ENCODE results near the gene ABCA7. TPM values are rescaled to one million over a fixed set of nuclear protein-coding genes. Genes with fewer than 3 reads are reported as not detected.

ABCA7 gene
- total RNA-seq, 1 donor: 42.5 TPM

DNA sequence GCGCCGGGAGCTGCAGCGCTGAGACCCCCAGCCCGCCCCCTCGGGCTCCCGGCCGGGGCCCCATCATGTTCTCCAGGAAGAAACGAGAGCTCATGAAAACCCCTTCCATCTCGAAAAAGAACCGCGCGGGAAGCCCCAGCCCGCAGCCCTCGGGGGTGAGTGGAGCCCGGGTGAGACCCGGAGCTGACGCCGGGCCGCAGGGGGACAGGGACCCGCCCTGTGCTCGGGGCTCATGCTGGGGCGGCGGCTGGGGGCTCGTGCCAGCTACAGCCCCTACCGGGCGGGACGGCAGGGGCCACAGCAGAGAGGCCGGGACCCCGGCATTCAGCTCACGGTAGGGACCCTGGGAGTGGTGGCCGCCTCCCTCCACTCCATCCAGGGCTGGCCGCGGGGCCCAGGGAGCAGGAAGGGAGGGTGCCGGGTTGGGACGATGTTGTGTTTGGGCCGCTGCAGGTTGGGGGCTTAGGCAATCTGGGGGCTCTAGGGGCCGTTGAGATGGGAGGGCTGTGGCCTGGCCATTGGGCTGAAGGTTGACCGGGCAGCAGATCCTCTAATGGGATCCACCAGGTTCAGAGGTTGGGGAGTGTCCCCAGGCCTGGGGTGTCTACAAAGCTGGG lies 27.5 kb downstream of the ABCA7 start:
- peak in 1 of 3 donors; percentile 70 for DNase-seq (ENCODE audit: low read depth in 2 of 3, low spot score in 2 of 3)

DNA sequence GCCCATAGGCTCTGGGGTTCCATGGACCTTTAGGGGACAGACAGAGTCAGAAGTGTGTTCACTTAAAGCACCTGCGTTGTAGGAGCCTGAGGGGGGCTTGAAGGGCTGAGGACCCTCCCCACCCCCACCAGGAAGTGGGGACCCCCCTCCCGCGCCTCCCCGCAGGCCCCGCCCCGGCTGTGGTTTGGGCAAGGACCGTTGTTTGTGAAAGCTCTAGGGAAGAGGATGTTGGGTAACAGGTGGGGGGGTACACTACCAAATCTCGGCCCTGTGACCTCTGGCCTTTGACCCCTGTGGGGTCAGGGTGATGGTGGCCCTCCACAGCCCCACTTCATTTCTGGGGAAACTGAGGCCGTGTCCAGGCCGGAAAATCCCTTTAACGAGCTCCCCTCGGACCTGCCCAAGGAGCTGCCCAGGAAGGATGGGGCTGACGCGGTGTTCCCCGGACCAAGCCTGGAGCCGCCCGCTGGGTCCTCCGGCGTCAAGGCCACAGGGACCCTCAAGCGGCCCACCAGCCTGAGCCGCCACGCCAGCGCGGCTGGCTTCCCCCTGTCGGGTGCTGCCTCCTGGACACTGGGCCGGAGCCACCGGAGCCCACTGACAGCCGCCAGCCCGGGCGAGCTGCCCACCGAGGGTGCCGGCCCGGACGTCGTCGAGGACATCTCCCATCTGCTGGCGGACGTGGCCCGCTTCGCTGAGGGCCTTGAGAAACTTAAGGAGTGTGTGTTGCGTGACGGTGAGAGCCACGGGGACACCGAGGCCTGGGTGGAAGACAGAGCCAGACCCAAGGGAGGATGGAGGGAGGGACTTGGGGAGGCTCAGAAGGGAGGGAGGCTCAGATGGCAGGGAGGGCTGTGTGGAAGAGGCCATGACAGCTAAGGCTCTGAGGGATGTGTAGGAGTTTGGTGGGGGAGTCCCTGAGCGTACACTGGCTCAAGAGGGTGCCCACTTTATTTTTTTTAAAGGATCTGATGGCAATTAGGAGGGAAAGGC lies 28.4 kb downstream of the ABCA7 start:
- DNase-seq (ENCODE audit: low read depth in 2 of 3, low spot score in 2 of 3): peak in 2 of 3 donors; percentile 65 to 66

DNA sequence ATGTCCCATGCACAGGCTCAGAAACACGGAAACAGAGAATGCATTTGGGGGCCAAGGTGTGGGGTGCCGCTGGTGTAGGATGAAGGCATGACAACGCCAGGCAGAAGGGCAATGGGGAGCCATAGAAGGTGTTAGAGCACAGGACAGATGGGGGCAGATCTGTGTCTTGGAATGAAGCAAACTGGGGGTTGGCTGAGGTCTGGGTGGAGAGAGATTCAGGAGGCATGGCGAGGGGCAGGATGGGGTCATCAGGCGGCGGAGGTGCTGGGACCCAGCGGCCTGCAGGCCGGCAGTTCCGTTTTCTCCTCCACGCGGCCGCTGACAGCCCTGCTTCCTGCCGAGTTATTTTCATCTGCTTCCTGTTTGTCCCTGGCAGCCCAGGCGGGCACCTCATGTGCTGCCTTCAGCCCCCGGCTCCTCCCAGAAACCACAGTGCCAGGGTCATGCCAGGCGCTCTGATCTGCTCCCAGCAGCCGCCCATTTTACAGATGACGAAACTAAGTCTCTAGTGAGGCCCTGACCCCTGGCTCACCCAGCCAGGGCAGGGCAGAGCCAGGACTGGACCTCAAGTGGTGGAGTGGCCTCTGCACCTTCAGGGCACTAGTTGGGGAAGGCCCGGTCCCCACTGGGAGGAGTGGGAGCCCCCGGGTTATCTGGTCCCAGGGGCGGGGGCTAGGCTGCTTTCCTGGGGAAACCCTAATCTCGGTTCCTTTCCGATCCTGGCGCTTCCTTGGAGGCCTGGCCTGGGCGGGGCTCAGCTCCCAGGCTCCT lies 29.3 kb downstream of the ABCA7 start:
- peak in 2 of 3 donors; percentile 90 to 95 for DNase-seq (ENCODE audit: low read depth in 2 of 3, low spot score in 2 of 3)

DNA sequence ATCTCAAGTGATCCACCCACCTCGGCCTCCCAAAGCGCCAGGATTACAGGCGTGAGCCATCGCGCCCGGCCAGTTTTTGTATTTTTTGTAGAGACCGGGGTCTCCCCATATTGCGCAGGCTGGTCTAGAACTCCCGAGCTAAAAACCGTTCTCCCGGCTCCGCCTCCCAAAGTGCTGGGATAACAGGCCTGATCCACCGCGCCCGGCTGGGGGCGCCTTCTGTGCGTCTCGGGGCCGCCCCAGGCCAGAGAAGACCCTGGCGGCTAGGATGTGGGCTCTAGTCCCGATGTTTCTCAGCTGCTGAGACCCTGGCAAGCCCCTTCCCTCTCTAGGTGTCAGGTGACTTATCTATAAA lies 30.6 kb downstream of the ABCA7 start:
- DNase-seq (ENCODE audit: low read depth in 2 of 3, low spot score in 2 of 3): no peak

DNA sequence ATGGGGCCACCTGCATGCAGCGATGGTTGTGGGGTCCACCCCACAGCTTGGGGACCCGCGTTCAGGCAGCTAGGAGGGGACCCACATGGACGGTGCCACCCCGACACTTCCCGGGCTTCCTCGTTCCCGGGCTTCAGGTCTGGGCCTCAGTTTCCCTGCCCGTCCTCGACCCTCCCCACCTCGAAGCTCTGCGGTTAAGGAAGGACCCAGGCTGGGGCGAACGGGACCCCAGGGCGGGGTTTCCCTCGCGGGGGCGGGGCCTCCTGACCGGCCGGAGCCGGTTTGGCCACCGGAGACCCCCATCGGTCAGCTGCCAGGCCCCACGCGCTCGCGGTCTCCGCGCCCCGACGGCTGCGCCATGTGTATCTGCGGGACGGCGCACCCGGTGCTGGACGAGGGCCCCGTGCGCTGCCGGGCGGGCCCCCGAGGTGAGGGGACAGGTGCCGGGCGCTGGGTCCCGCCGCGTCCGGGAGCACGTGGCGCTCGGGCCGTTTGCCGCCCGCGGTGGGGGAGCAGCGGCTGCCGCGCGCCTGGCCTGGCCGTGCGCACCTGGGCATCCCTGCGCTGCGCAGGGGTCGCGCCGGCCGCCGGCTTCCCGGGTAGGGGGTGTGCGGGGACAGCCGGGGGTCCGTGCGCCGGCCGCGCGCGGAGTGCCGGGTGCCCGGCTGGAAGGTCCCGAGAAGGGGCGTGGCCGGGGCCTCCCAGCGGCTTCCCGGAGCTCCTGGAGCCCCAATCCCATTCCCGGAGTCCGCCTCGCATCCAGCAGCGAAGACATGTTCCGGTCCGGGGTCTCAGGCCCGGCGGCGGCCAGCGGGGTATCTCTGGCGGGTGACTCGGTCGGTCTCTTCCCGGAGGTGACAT lies 31.3 kb downstream of the ABCA7 start:
- DNase-seq (ENCODE audit: low read depth in 2 of 3, low spot score in 2 of 3): no peak

DNA sequence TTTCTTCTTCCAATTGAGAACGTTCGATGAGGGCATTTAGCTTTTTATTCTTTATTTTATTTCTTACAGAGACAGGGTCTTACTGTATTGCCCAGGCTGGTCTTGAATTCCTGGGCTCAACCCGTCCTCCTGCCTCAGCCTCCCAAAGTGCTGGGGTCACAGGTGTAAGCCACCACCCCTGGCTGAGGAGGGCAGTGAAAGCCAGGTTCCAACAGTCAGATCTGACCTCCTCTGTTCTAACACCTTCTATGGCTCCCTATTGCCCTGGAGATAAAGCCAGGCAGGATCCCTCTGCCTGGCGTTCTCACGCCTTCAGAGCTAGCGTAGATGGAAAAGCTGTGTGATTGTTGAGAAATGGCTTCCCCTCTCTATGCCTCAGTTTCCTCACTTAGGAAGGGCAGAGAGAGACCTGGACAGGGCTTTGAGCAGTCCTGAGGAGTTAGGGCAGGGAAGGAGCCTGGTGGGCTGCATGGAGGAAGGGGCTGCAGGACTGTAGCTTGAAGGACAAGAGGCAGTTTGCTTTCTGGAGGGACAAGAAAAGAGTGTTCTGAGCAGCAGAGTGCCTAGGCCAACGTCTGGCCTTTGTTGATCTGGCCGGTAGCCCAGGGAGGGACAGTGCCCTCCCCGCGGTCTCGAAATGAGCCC lies 32.6 kb downstream of the ABCA7 start:
- DNase-seq (ENCODE audit: low read depth in 2 of 3, low spot score in 2 of 3): no peak

DNA sequence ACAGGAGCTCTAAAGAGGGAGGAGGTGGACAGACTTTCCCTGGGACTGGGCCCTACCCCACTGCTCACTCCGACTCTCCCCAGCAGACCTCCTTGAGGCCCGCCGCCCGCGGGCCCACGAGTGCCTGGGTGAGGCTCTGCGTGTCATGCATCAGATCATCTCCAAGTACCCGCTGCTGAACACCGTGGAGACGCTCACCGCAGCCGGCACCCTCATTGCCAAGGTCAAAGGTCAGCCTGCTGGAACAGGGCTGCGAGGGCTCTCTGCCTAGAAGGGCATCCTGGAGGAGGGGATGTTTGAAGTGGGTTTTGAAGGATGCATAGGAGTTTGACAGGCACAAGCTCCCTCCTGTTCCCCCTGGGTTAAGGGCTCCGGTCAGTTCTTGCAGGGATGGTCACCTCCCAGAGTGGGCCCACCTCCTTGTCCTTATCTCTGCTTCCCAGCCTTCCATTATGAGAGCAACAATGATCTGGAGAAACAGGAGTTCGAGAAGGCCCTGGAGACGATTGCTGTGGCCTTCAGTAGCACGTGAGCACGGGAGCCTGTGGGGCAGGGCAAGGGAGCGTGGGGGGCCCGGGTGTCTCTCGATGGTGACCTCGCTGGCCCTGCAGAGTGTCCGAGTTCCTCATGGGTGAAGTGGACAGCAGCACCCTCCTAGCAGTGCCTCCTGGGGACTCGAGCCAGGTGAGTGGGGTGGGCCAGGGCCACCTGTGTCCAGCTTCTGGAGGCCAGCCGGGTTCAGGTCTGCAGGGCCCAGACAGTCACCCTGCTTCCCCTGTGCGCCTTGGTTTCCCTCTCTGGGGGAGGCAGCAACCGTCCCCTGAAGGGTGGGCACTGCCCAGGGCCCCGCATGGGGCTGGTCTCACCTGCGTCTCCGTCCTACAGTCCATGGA lies 33.4 kb downstream of the ABCA7 start:
- no peak for DNase-seq (ENCODE audit: low read depth in 2 of 3, low spot score in 2 of 3)

DNA sequence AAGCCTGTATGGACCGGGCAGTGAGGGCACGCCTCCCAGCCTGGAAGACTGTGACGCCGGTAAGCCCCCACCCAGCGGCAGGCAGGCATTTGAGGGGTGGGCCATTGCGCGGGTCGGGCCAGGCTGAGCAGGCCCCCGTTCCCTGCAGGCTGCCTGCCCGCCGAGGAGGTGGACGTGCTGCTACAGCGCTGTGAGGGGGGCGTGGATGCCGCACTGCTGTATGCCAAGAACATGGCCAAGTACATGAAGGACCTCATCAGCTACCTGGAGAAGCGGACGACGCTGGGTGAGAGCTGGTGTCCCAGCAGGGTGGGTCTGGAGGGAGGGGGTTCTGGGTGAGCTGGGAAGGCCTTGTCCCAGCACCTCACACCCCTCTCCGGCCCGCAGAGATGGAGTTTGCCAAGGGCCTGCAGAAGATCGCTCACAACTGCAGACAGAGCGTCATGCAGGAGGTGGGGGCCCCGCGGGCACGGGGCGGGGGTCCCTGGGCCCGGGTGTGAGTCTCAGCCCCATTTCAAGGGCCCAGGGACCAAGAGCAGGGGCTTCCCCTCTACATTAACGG lies 34.1 kb downstream of the ABCA7 start:
- DNase-seq (ENCODE audit: low read depth in 2 of 3, low spot score in 2 of 3): no peak

DNA sequence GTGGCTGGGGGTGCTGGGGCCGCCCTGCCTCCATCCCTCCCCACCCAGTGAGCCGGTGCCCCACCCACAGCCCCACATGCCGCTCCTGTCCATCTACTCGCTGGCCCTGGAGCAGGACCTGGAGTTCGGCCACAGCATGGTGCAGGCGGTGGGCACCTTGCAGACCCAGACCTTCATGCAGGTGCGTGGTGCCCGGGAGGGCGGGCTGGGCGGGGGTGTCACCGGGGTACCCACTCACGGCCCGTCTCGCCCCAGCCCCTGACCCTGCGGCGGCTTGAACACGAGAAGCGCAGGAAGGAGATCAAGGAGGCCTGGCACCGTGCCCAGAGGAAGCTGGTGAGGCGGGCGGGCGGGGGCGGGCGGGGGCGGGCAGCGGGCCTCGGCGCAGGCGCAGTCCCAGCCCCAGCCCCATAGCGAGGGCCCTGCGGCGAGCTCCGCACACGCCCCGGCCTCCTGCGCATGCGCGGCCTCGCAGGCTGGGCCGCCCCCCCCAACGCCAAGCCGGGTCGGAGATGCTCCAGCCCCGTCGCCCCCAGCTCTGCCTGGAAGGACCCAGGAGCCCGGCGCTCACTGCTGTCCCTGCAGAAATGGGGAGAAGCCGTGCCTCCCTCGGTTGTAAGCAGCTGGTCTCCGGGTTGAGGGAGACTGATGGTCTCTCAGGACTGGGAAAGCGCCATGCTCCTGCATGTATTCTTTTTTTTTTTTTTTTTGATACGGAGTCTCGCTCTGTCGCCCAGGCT lies 34.8 kb downstream of the ABCA7 start:
- peak; percentile 92 to 94 (median 92) for DNase-seq (ENCODE audit: low read depth in 2 of 3, low spot score in 2 of 3)

DNA sequence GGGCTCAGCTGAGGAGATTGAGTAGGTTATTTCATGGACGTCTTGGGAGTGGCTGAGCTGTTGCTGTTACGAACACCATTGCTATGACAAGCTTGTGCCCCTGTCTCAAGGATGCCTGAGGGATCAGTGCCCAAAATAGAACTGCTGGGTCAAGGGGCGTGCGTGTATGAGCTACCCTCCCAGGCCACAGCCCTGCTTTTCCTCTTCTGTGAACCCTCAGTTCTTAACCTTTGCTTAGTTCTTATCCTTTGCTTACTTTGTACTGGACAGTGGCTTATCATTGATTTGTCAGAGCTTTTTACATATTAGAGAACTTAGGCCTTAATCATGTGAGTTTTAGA lies 36.1 kb downstream of the ABCA7 start:
- no peak for DNase-seq (ENCODE audit: low read depth in 2 of 3, low spot score in 2 of 3)

DNA sequence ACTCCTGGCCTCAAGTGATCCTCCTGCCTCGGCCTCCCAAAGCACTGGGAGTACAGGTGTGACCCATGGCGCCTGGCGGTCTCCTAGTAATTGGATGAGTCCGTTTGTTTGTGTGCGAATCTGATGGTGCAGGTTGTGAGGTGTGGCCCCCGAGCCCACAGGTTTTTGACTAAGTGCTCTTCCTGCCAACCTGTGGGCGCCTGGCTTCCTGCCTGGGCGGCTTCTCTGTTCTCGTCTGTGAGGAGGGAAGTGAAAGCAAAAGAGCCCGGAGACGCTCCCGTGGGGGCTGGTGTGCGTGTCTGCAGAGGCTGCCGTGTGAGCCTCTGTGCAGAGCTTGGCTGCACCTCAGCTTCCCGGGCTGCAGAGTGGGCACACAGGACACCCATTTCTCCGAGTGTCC lies 37.0 kb downstream of the ABCA7 start:
- DNase-seq (ENCODE audit: low read depth in 2 of 3, low spot score in 2 of 3): peak; percentile 79 to 90 (median 87)

DNA sequence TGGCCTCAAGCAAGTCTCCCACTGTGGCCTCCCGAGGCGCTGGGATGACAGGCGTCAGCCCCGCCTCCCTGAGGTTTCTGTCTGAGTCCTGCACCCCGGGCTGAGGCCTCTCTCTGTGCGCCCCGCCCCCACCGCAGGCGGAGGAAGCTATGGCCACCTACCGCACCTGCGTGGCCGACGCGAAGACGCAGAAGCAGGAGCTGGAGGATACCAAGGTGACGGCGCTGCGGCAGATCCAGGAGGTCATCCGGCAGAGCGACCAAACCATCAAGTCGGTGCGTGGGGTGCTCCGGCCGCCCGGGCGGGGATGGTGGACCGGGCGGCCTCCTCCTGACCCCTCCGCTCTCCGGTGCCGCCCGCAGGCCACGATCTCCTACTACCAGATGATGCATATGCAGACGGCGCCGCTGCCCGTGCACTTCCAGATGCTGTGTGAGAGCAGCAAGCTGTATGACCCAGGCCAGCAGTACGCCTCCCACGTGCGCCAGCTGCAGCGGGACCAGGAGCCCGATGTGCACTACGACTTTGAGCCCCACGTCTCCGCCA lies 39.7 kb downstream of the ABCA7 start:
- no peak for DNase-seq (ENCODE audit: low read depth in 2 of 3, low spot score in 2 of 3)

DNA sequence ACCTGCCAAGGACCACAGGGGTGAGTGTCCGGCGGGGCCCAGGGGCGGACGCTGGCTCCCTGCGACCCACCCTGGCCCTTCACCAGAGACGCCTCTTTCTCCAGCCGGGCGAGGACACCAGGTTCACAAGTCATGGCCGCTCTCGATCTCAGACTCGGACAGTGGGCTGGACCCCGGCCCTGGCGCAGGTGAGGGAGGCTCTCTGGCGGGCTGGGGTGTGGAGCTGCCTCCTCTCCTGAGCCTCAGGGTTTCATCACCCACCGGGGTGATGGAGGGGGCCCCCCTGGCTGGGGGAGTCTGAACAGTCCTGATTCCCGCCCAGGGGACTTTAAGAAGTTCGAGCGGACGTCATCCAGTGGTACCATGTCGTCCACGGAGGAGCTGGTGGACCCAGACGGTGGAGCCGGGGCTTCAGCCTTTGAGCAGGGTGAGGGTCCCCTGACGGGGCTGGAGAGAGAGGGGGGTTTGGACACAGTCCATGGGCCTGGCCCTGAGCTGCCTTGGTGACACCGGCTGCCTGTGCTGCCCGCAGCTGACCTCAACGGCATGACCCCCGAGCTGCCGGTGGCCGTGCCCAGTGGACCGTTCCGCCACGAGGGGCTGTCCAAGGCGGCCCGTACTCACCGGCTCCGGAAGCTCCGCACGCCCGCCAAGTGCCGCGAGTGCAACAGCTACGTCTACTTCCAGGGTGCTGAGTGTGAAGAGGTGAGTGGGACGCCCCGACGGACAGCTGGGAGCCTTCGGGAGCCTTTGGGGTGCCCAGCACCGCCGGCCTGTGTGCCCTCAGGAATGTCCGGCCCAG lies 40.7 kb downstream of the ABCA7 start:
- no peak for DNase-seq (ENCODE audit: low read depth in 2 of 3, low spot score in 2 of 3)

DNA sequence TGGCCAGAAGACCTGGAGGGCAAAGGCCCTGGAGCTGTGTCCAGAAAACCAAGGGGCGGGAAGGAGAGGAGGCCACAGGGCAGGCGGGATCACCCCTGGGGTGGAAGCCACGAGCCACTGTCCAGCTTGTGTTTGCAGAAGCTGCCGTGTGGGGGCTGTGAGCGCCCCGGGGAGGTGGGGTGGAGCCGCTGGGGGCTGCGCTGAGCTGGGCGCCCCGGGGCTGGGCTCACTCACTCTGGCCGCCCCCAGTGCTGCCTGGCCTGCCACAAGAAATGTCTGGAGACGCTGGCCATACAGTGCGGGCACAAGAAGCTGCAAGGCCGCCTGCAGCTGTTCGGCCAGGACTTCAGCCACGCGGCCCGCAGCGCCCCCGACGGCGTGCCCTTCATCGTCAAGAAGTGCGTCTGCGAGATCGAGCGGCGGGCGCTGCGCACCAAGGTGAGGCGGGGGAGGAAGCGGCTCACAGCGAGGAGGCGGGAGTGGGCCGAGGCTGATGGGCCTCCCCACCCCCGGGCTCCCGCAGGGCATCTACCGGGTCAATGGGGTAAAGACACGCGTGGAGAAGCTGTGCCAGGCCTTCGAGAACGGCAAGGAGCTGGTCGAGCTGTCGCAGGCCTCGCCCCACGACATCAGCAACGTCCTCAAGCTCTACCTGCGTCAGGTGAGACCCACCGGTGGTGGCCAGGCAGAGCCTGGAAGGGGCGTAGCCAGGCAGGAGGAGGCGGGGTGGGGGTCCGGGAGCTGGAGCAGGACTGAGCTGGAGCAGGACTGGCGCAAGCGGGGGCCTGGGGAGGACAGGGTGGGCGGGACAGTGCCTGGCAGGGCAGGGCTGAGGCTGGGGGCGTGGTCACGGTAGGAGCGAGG lies 41.6 kb downstream of the ABCA7 start:
- DNase-seq (ENCODE audit: low read depth in 2 of 3, low spot score in 2 of 3): no peak

DNA sequence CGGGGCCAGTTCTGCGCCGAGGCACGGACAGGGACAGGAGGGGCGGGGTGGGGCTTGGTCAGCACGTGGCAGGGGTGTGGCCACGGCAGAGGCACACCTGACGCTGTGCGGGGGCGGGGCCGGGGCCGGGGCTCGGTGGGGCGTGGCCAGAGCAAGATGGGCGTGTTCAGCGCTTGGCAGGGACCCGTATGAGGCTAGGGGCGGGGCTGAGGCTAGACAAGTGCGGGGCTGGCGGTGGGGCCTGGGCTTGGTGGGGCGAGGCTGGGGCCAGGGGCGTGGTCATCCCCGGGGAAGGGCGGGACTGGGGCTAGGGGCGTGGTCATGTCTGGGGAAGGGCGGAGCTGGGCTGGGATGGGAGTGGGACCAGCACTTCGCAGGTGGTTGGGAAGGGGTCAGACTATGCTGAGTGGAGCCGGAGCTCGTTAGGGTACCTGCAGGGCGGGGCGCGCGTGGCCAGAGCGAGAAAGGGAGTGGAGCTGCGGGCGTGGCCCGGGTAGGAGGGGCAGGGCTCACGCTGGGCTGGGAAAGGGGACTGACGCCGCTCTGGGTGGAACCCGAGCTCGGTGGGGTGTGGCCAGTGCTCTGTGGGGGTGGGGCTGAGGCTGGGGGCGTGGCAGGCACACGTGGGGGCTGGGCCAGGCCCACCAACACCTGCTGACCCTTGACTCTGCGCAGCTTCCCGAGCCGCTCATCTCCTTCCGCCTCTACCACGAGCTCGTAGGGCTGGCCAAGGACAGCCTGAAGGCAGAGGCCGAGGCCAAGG lies 42.4 kb downstream of the ABCA7 start:
- peak in 2 of 3 donors; percentile 32 to 68 for DNase-seq (ENCODE audit: low read depth in 2 of 3, low spot score in 2 of 3)

Measured in hematopoietic multipotent progenitor cell (in vitro differentiated cells).